H7 (cell line): Measurements from ENCODE around the gene MIB2. TPM values are rescaled to one million over a fixed set of nuclear protein-coding genes. Genes with fewer than 3 reads are reported as not detected.

ENCODE experiments used
- DNase-seq: peaks from one replicate; pipeline ENCODE4 v3.0.0; 2012
- H3K27me3 ChIP-seq: 2 replicates; pipeline ENCODE4 v1.6.0; 2011; ENCODE audit warnings: mild to moderate bottlenecking, low read length; ENCODE audit not compliant: control insufficient read depth, insufficient read depth
- H3K36me3 ChIP-seq: replicated peaks from 2 replicates; pipeline ENCODE4 v1.5.1; 2011; ENCODE audit warnings: low read length; ENCODE audit not compliant: control insufficient read depth, insufficient read depth
- H3K4me3 ChIP-seq: 2 replicates; pipeline ENCODE4 v1.5.1; 2011; ENCODE audit warnings: low read depth, mild to moderate bottlenecking, control low read depth, low read length, moderate library complexity; ENCODE audit not compliant: insufficient read depth
- total RNA-seq: library from RNA; depleted of rRNA; stranded (reverse); fragments of >200 nt; shearing (Covaris generic); gene quantifications from 2 replicates; pipeline ENCODE4 v1.2.3, GENCODE V29; 2014

MIB2 gene
- total RNA-seq, 1 experiment from 2014 or later = 45.7 TPM

DNA sequence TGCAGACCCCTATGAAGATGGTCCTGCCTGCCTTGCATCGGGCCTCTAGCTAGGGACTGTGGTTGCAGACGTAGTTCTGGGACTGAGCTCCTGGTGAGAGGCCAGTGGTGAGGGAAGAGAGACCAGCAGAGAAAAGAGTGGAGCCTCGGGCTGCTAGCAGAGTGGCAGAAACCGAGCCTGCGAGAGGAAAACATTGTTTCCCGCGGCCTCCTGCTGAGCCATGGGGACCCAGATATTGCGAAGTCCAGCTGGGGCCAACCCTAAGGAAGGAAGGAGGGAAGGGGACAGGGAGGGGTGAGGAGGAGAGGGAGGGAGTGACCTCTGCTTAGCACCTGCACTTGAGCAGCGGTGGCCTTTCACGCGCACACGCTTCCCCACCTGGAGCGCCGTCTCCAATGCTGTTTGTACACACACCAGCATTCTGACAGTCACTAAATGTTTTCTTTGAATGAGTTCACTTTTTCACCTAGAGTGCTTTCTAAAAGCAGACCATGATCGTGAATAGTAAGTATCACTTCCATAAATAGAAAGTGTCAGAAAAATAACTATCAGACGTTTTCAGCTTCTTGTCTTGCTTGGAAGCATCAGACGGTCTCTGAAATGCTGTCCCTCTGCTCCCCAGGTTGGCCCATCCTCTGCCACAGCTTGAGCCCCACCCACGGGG, 12.9 kb upstream of the MIB2 start:
- peaks cover 29% of the 10 kb centered on the region for H3K27me3 ChIP-seq
- no peak overlapping the region for H3K4me3 ChIP-seq
- peak; percentile 59 for DNase-seq
- no peaks in the 10 kb centered on the region for H3K36me3 ChIP-seq

- Histone ChIP-seq H3K36me3 (no peaks in the 10 kb centered on the region), H3K4me3 (no peak overlapping the region), H3K27me3 (peaks cover 26% of the 10 kb centered on the region)
- DNase-seq = peak; percentile 59
Observed at GRCh38 chr1:1602968-1603506, 12.3 kb upstream of the MIB2 start.

DNA sequence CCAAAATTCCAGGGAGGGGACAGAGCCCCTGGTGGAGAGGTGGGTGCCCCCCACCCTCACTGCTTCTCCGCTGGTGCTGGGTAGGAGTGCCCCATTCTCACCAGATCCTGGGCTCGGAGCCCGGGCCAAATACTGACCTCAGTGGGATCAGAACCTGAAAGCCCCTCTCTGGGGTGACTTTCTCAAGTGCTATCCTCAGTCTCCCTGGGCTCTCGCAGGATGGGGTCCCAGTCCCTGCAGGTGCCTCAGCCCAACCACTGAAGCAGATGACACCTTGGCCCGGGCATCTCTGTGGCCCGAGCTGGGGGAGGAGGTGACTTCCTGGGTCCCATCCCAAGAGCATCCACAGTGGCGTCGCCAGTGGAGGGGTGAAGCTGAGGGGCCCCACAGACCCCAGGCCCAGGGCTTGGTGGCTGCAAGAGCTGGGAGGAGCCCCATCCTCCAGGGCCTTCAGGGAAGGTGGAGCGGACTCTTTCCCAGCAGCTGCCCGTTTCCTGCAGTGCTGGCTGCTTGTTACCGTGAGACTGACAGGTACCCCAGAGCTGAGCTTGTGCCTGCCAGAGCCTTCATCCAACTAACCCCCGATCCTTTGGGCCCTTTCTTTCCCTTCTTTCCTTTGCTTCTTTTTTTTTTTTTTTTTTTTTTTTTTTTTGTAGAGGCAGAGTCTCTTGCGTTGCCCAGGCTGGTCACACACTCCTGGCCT, 11.5 kb upstream of the MIB2 start:
- Histone ChIP-seq H3K27me3 (peaks cover 23% of the 10 kb centered on the region), H3K36me3 (no peaks in the 10 kb centered on the region), H3K4me3 (no peak overlapping the region)
- DNase-seq = peak; percentile 61

GRCh38 chr1:1604374-1605033, 10.8 kb upstream of the MIB2 start:
- H3K27me3 ChIP-seq = peaks cover 18% of the 10 kb centered on the region
- no peak overlapping the region for H3K4me3 ChIP-seq
- peak; percentile 56 for DNase-seq
- no peaks in the 10 kb centered on the region for H3K36me3 ChIP-seq

GRCh38 chr1:1605034-1605591, 10.2 kb upstream of the MIB2 start:
- peak; percentile 82 for DNase-seq
- Histone ChIP-seq H3K27me3 (peaks cover 18% of the 10 kb centered on the region), H3K36me3 (no peaks in the 10 kb centered on the region), H3K4me3 (no peak overlapping the region)

DNA sequence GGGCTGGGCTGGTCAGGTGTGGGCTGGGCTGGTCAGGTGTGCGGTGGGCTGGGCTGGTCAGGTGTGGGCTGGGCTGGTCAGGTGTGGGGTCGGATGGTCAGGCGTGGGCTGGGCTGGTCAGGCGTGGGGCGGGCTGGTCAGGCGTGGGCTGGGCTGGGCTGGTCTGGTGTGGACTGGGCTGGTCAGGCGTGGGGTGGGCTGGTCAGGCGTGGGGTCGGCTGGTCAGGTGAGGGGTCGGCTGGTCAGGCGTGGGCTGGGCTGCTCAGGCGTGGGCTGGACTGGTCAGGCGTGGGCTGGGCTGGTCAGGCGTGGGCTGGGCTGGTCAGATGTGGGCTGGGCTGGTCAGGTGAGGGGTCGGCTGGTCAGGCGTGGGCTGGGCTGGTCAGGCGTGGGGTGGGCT, 9.6 kb upstream of the MIB2 start:
- no peak for DNase-seq
- Histone ChIP-seq H3K36me3 (no peaks in the 10 kb centered on the region), H3K27me3 (peaks cover 12% of the 10 kb centered on the region), H3K4me3 (no peak overlapping the region)

DNA sequence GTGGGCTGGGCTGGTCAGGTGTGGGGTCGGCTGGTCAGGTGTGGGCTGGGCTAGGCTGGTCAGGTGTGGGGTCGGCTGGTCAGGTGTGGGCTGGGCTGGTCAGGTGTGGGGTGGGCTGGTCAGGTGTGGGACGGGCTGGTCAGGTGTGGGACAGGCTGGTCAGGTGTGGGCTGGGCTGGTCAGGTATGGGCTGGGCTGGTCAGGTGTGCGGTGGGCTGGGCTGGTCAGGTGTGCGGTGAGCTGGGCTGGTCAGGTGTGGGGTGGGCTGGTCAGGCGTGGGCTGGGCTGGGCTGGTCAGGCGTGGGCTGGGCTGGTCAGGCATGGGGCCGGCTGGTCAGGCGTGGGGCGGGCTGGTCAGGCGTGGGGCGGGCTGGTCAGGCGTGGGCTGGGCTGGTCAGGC, 9.1 kb upstream of the MIB2 start:
- Histone ChIP-seq H3K27me3 (peaks cover 7% of the 10 kb centered on the region), H3K36me3 (no peaks in the 10 kb centered on the region), H3K4me3 (no peak overlapping the region)
- DNase-seq = no peak

DNA sequence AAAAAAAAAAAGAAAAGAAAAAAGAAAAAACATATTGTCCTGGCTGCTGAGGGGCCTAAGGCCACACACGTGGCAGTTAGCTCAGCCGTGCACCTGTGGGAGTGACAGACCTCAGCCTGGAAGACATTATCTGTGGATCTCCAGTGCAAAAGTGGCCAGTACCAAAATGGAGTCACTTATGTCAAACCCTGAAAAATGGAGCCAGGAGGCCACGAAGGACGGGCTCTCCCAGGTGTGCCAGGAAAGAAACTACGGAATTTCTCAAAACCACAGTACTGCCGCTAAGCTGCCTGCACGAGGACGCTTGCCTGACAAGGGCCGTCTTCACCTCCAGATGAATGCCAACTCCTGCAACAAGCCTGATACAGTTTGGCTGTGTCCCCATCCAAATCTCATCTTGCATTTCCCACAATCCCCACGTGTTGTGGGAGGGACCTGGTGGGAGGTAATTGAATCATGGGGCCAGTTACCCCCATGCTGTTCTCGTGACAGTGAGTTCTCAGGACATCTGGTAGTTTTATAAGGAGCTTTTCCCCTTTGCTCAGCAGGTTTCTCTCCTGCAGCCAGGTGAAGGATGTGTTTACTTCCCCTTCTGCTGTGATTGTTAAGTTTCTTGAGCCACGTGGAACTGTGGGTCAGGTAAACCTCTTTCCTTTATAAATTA, 5.3 kb upstream of the MIB2 start:
- no peak for DNase-seq
- Histone ChIP-seq H3K4me3 (no peak overlapping the region), H3K27me3 (no peaks in the 10 kb centered on the region), H3K36me3 (no peaks in the 10 kb centered on the region)

DNA sequence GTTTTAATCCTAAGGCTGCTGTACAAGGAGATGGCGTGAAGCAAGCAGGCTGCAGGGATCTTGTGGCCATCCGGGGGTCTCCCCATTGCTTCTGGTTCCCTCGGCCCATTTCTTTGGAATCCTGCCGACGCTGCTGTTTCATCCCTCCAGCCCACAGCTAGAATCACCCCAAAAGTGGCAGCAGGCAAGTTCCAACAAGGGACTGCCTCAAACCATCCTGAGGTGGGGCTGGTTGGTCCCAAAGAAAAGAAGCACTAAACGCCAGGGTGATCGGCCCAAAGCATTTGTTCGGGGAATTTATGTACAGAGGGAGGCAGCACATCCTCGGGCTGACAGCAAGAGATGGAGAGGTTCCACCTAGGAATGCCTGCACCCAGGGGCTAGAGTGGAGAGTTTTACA, 4.5 kb upstream of the MIB2 start:
- Histone ChIP-seq H3K27me3 (no peaks in the 10 kb centered on the region), H3K4me3 (no peak overlapping the region), H3K36me3 (no peaks in the 10 kb centered on the region)
- DNase-seq = no peak

- no peaks in the 10 kb centered on the region for H3K36me3 ChIP-seq
- no peak overlapping the region for H3K4me3 ChIP-seq
- no peak for DNase-seq
- no peaks in the 10 kb centered on the region for H3K27me3 ChIP-seq
Observed at GRCh38 chr1:1612104-1612400, 3.2 kb upstream of the MIB2 start.

- no peak for DNase-seq
- Histone ChIP-seq H3K27me3 (no peaks in the 10 kb centered on the region), H3K4me3 (no peak overlapping the region), H3K36me3 (peaks cover 1% of the 10 kb centered on the region; the same call in 1 of the 2 replicates)
Observed at GRCh38 chr1:1613509-1614082, 1.7 kb upstream of the MIB2 start.

GRCh38 chr1:1614204-1614953, 921 bp upstream of the MIB2 start:
- peaks cover 1% of the 10 kb centered on the region; the same call in 1 of the 2 replicates for H3K36me3 ChIP-seq
- DNase-seq = no peak

DNA sequence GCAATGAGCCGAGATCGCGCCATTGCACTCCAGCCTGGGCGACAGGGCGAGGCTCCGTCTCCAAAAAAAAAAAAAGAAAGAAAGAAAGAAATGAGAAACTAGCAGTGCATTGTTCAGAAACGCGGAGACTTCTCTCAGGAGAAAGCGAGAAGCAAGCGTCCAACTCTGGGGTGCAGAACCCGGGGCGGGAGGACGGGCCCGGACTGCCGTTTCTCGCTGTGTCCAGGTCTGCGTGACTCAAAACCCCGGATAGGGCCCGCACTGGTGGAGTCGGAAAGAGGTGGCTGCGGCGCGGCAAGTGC, 395 bp upstream of the MIB2 start:
- H3K27me3 ChIP-seq = no peaks in the 10 kb centered on the region
- DNase-seq = no peak
- H3K36me3 ChIP-seq = peaks cover 1% of the 10 kb centered on the region; the same call in 1 of the 2 replicates
- peak overlapping the region; percentile 100 for H3K4me3 ChIP-seq

More at GRCh38 chr1:1614204-1614953, 921 bp upstream of the MIB2 start:
- peak overlapping the region; percentile 100 for H3K4me3 ChIP-seq
- no peaks in the 10 kb centered on the region for H3K27me3 ChIP-seq
